ENCODE data around the gene OR5B12. TPM values are rescaled to one million over a fixed set of nuclear protein-coding genes. Genes with fewer than 3 reads are reported as not detected.

Gene OR5B12
- total RNA-seq, 1 donor from 2014 or later, result not detected

- no peak for TF ChIP-seq CTCF (IDR thresholded peaks at IDR 0.05)
- H3K27me3 ChIP-seq (ENCODE audit: low read depth), result no peaks in the 10 kb centered on the region
- DNase-seq (no peak), ATAC-seq (no peak)
- intact Hi-C loops (cut with DNase I), result no loop called here
- no peaks in the 10 kb centered on the region for H3K36me3 ChIP-seq
- no peaks in the 10 kb centered on the region for H3K4me1 ChIP-seq
- no peak overlapping the region for H3K27ac ChIP-seq
- H3K4me3 ChIP-seq, result no peak overlapping the region
- H3K9me3 ChIP-seq, result peaks cover 6% of the 10 kb centered on the region
These were observed 23.7 kb upstream of the OR5B12 start for GRCh38 chr11:58465690-58466089.

- no peaks in the 10 kb centered on the region for H3K27me3 ChIP-seq (ENCODE audit: low read depth)
- TF ChIP-seq CTCF (IDR thresholded peaks at IDR 0.05), result no peak
- intact Hi-C loops (cut with DNase I), result no loop called here
- H3K27ac ChIP-seq, result no peak overlapping the region
- no peaks in the 10 kb centered on the region for H3K4me1 ChIP-seq
- DNase-seq, result no peak
- no peak overlapping the region for H3K4me3 ChIP-seq
- no peaks in the 10 kb centered on the region for H3K9me3 ChIP-seq
- H3K36me3 ChIP-seq, result no peaks in the 10 kb centered on the region
- ATAC-seq, result no peak
These were observed 9.5 kb upstream of the OR5B12 start for GRCh38 chr11:58451585-58451984.

GRCh38 chr11:58446294-58446693, 4.3 kb upstream of the OR5B12 start:
- intact Hi-C loops (cut with DNase I), result no loop called here
- no peak for DNase-seq
- H3K4me3 ChIP-seq, result no peak overlapping the region
- peaks cover 6% of the 10 kb centered on the region for H3K9me3 ChIP-seq
- ATAC-seq, result no peak
- TF ChIP-seq CTCF (IDR thresholded peaks at IDR 0.05), result no peak
- no peaks in the 10 kb centered on the region for H3K27me3 ChIP-seq (ENCODE audit: low read depth)
- no peak overlapping the region for H3K27ac ChIP-seq
- H3K36me3 ChIP-seq, result no peaks in the 10 kb centered on the region
- H3K4me1 ChIP-seq, result no peaks in the 10 kb centered on the region

- ATAC-seq (no peak), DNase-seq (no peak)
- Histone ChIP-seq H3K27ac (no peak overlapping the region), H3K27me3 (ENCODE audit: low read depth) (no peaks in the 10 kb centered on the region), H3K4me1 (no peaks in the 10 kb centered on the region), H3K9me3 (peaks cover 6% of the 10 kb centered on the region), H3K36me3 (no peaks in the 10 kb centered on the region), H3K4me3 (no peak overlapping the region)
- intact Hi-C loops (cut with DNase I), result no loop called here
- TF ChIP-seq CTCF (IDR thresholded peaks at IDR 0.05), result no peak
These were observed 2.3 kb upstream of the OR5B12 start for GRCh38 chr11:58444300-58444699.

GRCh38 chr11:58438486-58438885, 3.5 kb downstream of the OR5B12 start:
- H3K4me1 ChIP-seq, result no peaks in the 10 kb centered on the region
- no peak for ATAC-seq
- no peak for TF ChIP-seq CTCF (IDR thresholded peaks at IDR 0.05)
- no peaks in the 10 kb centered on the region for H3K27me3 ChIP-seq (ENCODE audit: low read depth)
- no peak for DNase-seq
- no peak overlapping the region for H3K4me3 ChIP-seq
- no peaks in the 10 kb centered on the region for H3K9me3 ChIP-seq
- no peaks in the 10 kb centered on the region for H3K36me3 ChIP-seq
- intact Hi-C loops (cut with DNase I), result no loop called here
- H3K27ac ChIP-seq, result no peak overlapping the region

- Histone ChIP-seq H3K27ac (no peak overlapping the region), H3K9me3 (no peaks in the 10 kb centered on the region), H3K4me3 (no peak overlapping the region), H3K27me3 (ENCODE audit: low read depth) (no peaks in the 10 kb centered on the region), H3K36me3 (no peaks in the 10 kb centered on the region), H3K4me1 (no peaks in the 10 kb centered on the region)
- no peak for DNase-seq
- intact Hi-C loops (cut with DNase I), result no loop called here
- no peak for ATAC-seq
- TF ChIP-seq CTCF (IDR thresholded peaks at IDR 0.05), result no peak
These were observed 7.8 kb downstream of the OR5B12 start for GRCh38 chr11:58434217-58434616.
